ENCODE data around the gene UBE2U. TPM values are rescaled to one million over a fixed set of nuclear protein-coding genes. Genes with fewer than 3 reads are reported as not detected.

Gene UBE2U
- total and polyA plus RNA-seq, 2 of the 8 experiments (the other 6 are each of a cell fraction or from before 2014, with no cell fraction given), result not detected

- no peak for FAIRE-seq
- Histone ChIP-seq H2AFZ (ENCODE audit: low read length) (no peak overlapping the region), H3K27ac (ENCODE audit: low read depth, low read length) (no peak overlapping the region), H2BK5ac (ENCODE audit: low read depth, low read length) (no peak overlapping the region), H3K4me2 (ENCODE audit: insufficient read depth in 1 of 2, low read depth in 2 of 2, low read length in 2 of 2) (no peak overlapping the region), H4K20me1 (replicated peaks in 1 of 2; ENCODE audit: control insufficient read depth in 1 of 2, insufficient read depth in 2 of 2, low read length in 2 of 2) (no peaks in the 10 kb centered on the region), H2BK20ac (ENCODE audit: low read length) (no peak overlapping the region), H3K4me3 (ENCODE audit: extremely low read depth in 1 of 4, insufficient read depth in 2 of 4, low read depth in 3 of 4, low read length in 4 of 4) (no peak overlapping the region), H3K56ac (replicated peaks; ENCODE audit: insufficient read length, low read depth, low read length) (no peak overlapping the region), H3K36me3 (ENCODE audit: control insufficient read depth in 2 of 4, insufficient read depth in 4 of 4, low read length in 3 of 4) (no peaks in the 10 kb centered on the region), H3K79me1 (ENCODE audit: low read depth, low read length) (no peaks in the 10 kb centered on the region), H4K8ac (ENCODE audit: extremely low read depth, insufficient read depth, low read length) (no peak overlapping the region), H3K4me1 (replicated peaks in 1 of 4; ENCODE audit: control insufficient read depth in 3 of 4, insufficient read depth in 4 of 4, low read length in 3 of 4) (0 out of 7 replicates have a peak, but pooled peaks cover 0 to 4% (median 0%) of the 10 kb centered on the region in 4 experiments), H3K9me3 (ENCODE audit: insufficient read depth in 2 of 2, low read depth in 1 of 2, low read length in 1 of 2) (no peaks in the 10 kb centered on the region), H2BK15ac (ENCODE audit: low read length) (no peak overlapping the region), H4K91ac (replicated peaks; ENCODE audit: insufficient read length, low read length) (no peak overlapping the region), H3K23me2 (ENCODE audit: low read depth, low read length) (no peaks in the 10 kb centered on the region), H3K79me2 (ENCODE audit: control insufficient read depth in 1 of 2, insufficient read depth in 2 of 2, low read length in 2 of 2) (no peaks in the 10 kb centered on the region), H2AK5ac (ENCODE audit: low read depth, low read length) (no peak overlapping the region), H3K14ac (ENCODE audit: insufficient read length) (no peak overlapping the region), H2BK120ac (replicated peaks; ENCODE audit: low read depth, low read length) (no peak overlapping the region), H2BK12ac (ENCODE audit: low read depth, low read length) (no peak overlapping the region; the same call in 1 of the 2 replicates), H3K4ac (replicated peaks; ENCODE audit: insufficient read length, low read depth, low read length) (no peak overlapping the region), H4K5ac (ENCODE audit: insufficient read length, low read depth, low read length) (no peak overlapping the region), H3K23ac (ENCODE audit: insufficient read length) (no peak overlapping the region), H3K9ac (replicated peaks in 1 of 4; ENCODE audit: extremely low read depth in 1 of 4, low read depth in 3 of 4, low read length in 3 of 4) (no peak overlapping the region), H3K18ac (ENCODE audit: extremely low read depth, low read length) (no peak overlapping the region), H3K27me3 (replicated peaks in 1 of 4; ENCODE audit: control insufficient read depth in 3 of 4, extremely low read depth in 1 of 4, insufficient read depth in 3 of 4, low read length in 3 of 4) (no peaks in the 10 kb centered on the region)
- ChIA-PET CTCF (ENCODE audit: partially characterized antibody) (interaction anchor here (0.6 to 0.9 kb wide), 2 partner anchors 19 to 68 kb away, joined by 3 read pairs; no protein-coding TSS in a partner anchor), POLR2A (ENCODE audit: partially characterized antibody) (interaction anchor here (0.6 kb wide), 1 partner anchor 163 kb away, joined by 3 read pairs; no protein-coding TSS in a partner anchor)
- DNase-seq (ENCODE audit: low read depth in 1 of 2, low spot score in 2 of 2), result no peak
- TF ChIP-seq NANOG (IDR thresholded peaks at IDR 0.05; ENCODE audit: insufficient read depth, low read depth, low read length, poor library complexity, severe bottlenecking) (no peak), RAD21 (IDR thresholded peaks at IDR 0.05 in 1 of 2, conservative IDR thresholded peaks at IDR 0.05 in 1 of 2; ENCODE audit: low read depth in 2 of 2, low read length in 2 of 2) (no peak), RBBP5 (IDR thresholded peaks at IDR 0.05; ENCODE audit: borderline replicate concordance, low read depth, low read length) (no peak), JUN (IDR thresholded peaks at IDR 0.05; ENCODE audit: low read depth, low read length) (no peak), PHF8 (conservative IDR thresholded peaks at IDR 0.05; ENCODE audit: low read depth, low read length) (no peak), HDAC2 (IDR thresholded peaks at IDR 0.05; ENCODE audit: borderline replicate concordance in 1 of 2, low read depth in 2 of 2, low read length in 2 of 2) (no peak), POU5F1 (IDR thresholded peaks at IDR 0.05; ENCODE audit: low read depth, low read length) (no peak), SIN3A (conservative IDR thresholded peaks at IDR 0.05 in 1 of 2, IDR thresholded peaks at IDR 0.05 in 1 of 2; ENCODE audit: low read depth in 1 of 2, low read length in 2 of 2) (no peak), KDM4A (IDR thresholded peaks at IDR 0.05; ENCODE audit: low read depth, low read length, severe bottlenecking) (no peak)
- WGBS, 2 experiments (ENCODE audit: extremely low coverage in 1 of 2, insufficient coverage in 1 of 2, insufficient read length in 1 of 2, insufficient replicate concordance in 2 of 2, low coverage in 1 of 2, low lambda C conversion rate in 2 of 2, missing lambda C conversion rate in 1 of 2), result 92% methylated on average over 5 of the region's 5 CpGs; no CpG with 5 or more reads in 1 of the 2 experiments
Measured at GRCh38 chr1:64309431-64309831, 106.0 kb downstream of the UBE2U start.
